ENCODE measurements around the gene GPAM.
A peak's percentile ranks its signal among the peaks of the same experiment; 100 is the strongest.

Gene GPAM

DNA sequence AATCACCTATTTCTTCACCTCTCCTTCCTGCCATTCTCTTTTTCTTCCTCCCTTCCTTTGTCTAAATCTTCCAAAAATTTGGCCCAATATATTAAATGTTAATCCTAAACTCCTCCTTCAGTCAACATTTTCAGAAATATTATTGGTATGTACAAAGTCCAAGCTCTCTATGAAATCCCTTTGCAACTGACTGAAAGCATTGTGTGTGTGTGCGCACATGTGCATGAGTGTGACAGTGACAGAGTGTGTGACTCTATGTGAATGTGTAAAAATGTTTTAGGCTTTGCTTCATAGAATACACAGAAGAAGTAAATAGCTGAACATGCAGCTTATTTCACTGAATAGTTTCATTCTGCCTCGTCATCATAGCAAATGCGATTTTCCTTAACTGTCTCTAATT, 7.0 kb downstream of the GPAM start:
- DNase-seq, result no peak

GRCh38 chr10:112175409-112175808, 8.2 kb downstream of the GPAM start:
- DNase-seq, result no peak

- DNase-seq, result no peak
Observed at GRCh38 chr10:112173206-112173605, 10.4 kb downstream of the GPAM start.

GRCh38 chr10:112168733-112169132, 14.8 kb downstream of the GPAM start:
- no peak for DNase-seq

DNA sequence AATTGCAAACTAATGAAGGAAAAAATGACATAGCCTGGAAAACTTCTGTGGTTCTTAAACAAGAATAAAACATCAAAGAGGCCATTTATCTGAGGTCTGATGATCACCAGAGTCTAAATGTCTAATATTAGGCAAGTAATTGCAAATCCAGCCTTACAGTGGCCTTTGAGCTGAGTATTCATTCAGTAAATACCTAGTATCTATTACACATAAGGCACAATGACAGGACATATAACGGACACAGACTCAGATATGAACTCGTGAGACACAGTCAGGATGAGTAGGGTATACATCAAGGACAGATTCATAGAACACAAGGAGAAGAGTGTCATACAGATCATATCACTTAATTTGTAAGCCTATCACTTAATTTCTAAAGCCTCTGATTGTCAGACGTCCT, 16.8 kb downstream of the GPAM start:
- DNase-seq, result no peak

DNA sequence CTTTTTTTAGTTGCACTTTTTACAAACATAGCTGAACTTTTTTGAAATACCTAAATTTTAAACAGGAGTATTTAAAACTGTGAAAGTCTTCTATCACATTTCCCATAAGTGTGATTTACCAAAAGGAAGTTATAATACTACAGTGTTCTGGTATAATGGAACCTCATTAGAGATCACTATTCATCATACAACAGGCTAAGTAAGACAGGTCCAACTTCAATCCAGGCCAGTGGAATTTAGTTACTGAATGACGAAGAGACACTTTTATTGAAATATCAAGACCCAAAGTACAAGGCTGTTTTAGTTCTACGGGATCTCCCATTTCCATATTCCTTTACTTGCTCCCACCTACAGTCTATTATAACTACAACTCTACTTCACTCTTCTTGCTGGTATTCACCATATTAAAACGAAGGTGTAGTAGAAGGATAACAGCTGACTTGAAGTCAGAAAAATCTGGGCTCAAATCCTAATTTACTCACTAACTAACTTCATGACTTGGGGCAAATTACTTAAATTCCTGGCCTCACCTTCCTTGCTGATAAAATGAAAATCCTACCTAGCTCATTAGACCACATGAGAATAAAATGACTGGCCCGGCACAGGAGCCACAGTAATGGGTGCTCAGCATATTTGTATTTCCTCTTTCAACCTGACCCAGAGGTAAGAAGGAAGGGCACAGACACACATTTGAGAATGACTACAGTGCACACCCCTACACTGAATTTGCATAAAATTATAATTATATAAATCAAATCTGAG, 21.6 kb downstream of the GPAM start:
- no peak for DNase-seq

- DNase-seq, result no peak
Observed at GRCh38 chr10:112160834-112161233, 22.7 kb downstream of the GPAM start.

- DNase-seq, result no peak
Observed at GRCh38 chr10:112159469-112159868, 24.1 kb downstream of the GPAM start.

- no peak for DNase-seq
Observed at GRCh38 chr10:112151524-112152039, 32.0 kb downstream of the GPAM start.

GRCh38 chr10:112148331-112148730, 35.2 kb downstream of the GPAM start:
- DNase-seq, result no peak

DNA sequence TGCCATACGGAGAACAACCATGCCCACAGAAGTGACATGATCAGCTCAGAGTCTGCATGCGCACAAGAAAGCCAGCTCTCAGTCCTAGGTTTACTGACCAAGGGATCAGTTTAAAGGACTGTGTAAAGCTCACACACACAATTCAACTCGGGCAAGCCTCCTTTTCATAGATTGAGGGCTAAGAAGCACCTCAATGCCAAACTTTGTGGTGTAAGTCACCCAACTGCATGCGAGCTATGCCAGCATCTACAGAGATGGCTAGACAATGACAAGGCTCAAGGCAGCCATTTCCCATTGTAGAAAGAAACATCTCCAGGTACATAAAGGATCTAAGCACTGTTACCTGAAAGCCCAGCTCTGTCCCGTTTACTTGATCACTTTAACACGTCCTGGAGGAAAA, 36.8 kb downstream of the GPAM start:
- no peak for DNase-seq

GRCh38 chr10:112145263-112145662, 38.3 kb downstream of the GPAM start:
- DNase-seq, result no peak

DNA sequence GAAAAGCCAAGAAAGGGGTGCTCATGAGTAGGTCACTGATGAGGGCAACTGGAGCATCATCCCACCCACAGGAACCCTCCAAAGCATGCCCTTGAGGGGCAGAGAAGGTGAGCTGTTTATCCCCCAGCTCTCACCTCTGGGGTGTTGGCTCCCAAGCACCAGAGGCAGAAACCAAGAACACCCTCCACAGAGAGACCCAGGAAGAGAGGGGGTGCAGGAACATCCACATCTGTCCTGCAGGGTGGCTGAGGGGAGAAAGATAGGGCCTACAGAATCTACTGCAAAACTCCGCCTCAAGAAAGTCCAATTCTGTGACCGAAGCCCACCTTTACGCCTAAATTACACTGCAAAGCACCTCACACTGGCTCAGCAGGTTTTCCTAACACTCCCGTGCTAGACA, 40.1 kb downstream of the GPAM start:
- DNase-seq, result no peak

- no peak for DNase-seq
Observed at GRCh38 chr10:112141292-112141691, 42.3 kb downstream of the GPAM start.

DNA sequence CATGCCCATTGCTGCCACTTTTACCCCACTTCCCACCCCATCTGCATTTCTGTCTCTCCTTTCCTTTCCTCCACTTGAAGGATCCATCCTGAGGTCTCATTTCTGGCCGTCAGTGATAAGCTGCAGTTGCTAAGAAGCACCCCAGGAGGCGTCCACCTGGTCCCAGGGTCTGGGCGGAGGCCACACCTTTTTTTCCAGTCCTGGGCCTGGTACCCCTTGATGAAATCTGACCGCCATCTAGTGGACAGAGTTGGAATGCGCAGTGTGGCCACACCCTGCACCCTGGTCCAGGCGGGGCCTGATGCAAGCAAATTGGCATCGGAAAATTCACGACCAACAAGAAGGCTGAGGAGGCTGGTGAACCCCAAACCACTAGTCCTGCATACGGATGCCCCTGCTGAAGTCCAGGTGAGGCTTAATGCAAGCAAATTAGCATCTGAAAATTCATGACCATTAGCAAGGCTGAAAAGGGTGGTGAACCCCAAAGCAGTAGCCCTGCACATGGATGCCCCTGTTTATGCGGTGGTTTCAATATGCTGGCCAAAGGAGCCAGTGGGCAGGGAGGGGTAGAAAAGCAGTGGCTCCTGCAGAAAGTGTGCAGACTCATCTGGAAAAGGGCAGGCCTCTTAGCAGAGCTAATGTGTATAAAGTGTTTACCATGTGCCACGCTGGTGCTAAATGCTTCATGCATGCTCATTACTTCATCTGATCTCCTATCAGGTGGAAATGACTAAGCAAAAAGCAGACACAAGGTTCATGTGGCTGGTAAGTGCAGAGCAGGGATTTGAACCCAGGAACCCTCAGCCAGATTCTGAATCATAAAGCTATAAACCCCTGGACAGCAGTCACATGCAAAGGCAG, 43.2 kb downstream of the GPAM start:
- DNase-seq, result peak; percentile 46

GRCh38 chr10:112139176-112139575, 44.4 kb downstream of the GPAM start:
- no peak for DNase-seq

- peak; percentile 12 for DNase-seq
Observed at GRCh38 chr10:112137154-112137987, 46.2 kb downstream of the GPAM start.

- DNase-seq, result no peak
Observed at GRCh38 chr10:112136486-112137153, 46.9 kb downstream of the GPAM start.

DNA sequence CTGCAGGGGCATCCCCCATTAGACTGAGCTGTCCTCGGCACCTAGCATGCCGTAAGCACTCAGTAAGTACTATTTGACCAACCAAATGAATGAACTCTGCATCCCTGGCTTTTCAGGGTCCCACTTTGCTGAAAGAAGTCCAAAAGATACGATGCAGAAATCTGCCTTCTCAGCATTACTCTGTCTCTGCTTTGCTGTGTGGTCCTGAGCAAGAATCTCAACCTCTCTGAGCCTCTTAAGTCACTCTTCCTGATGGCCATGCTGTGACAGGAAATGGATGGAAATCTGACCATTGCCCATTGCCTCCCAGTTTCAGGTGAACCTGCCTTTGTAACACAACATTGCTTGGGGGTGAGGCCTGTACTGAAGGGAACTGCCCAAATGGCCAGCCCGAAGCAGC, 48.0 kb downstream of the GPAM start:
- DNase-seq, result no peak

DNA sequence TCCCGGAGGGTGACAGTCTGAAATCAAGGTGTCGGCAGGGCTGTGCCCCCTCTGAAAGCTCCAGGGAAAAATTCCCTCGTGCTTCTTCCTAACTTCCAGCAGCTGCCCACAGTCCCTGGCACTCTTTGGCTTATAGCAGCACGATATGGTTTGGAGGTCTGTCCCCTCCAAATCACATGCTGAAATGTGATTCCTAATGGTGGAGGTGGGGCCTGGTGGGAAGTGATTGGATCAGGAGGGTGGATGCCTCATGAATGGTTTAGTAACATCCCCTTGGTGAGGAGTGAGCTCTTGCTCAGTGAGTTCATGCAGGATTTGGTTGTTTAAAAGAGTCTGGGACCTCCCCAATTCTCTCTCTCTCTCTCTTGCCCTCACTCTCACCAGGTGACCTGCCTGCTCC, 51.1 kb downstream of the GPAM start:
- DNase-seq, result no peak

- no peak for DNase-seq
Observed at GRCh38 chr10:112131996-112132395, 51.6 kb downstream of the GPAM start.

DNA sequence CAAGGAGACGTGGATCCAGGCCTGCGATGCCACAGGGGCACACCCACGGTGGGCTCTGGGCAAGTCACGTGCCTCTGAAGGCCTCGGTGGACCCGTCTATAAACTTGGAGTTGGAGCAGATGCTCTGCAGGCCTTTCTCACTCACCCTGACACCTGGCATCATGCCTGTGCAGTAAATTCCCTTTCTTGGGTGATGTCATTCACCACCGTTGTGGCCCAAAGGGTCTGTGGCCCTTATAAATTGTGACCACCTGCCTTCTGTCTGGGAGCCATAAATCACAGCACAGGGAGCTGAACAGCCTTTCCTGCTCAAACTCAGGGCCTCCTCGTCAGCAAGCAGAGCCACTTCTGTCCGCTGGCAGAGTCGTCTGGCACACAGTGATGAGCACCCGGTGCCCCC, 52.2 kb downstream of the GPAM start:
- DNase-seq, result no peak

- DNase-seq, result no peak
Observed at GRCh38 chr10:112126901-112127300, 56.7 kb downstream of the GPAM start.
